GM21367 (cell line): Measurements from ENCODE around the gene KLF11.

Experiments used
- ATAC-seq: cut with Tn5 transposase; IDR thresholded peaks from one replicate; pipeline ENCODE4 v1.9.1; 2021; ENCODE audit not compliant: unreplicated experiment

KLF11 gene

GRCh38 chr2:10061221-10061925 is 18.0 kb downstream of the KLF11 start:
- ATAC-seq, result no peak

GRCh38 chr2:10062931-10063365 is 19.6 kb downstream of the KLF11 start:
- ATAC-seq, result no peak

GRCh38 chr2:10063566-10063965 is 20.2 kb downstream of the KLF11 start:
- no peak for ATAC-seq

- no peak for ATAC-seq
These were observed 21.8 kb downstream of the KLF11 start for GRCh38 chr2:10064932-10065772.

- no peak for ATAC-seq
These were observed 22.4 kb downstream of the KLF11 start for GRCh38 chr2:10065773-10066055.

GRCh38 chr2:10067330-10067729 is 24.0 kb downstream of the KLF11 start:
- no peak for ATAC-seq

- ATAC-seq, result no peak
These were observed 24.5 kb downstream of the KLF11 start for GRCh38 chr2:10067881-10068280.

GRCh38 chr2:10071176-10071575 is 27.8 kb downstream of the KLF11 start:
- no peak for ATAC-seq

GRCh38 chr2:10071595-10071994 is 28.2 kb downstream of the KLF11 start:
- no peak for ATAC-seq

GRCh38 chr2:10072656-10073480 is 29.5 kb downstream of the KLF11 start:
- no peak for ATAC-seq

GRCh38 chr2:10073706-10074105 is 30.4 kb downstream of the KLF11 start:
- ATAC-seq, result no peak

- no peak for ATAC-seq
These were observed 31.8 kb downstream of the KLF11 start for GRCh38 chr2:10075101-10075500.

- no peak for ATAC-seq
These were observed 32.3 kb downstream of the KLF11 start for GRCh38 chr2:10075571-10076209.

- no peak for ATAC-seq
These were observed 33.2 kb downstream of the KLF11 start for GRCh38 chr2:10076511-10076910.

GRCh38 chr2:10076988-10077527 is 33.7 kb downstream of the KLF11 start:
- no peak for ATAC-seq

GRCh38 chr2:10078001-10078400 is 34.7 kb downstream of the KLF11 start:
- ATAC-seq, result no peak

GRCh38 chr2:10078704-10079265 is 35.4 kb downstream of the KLF11 start:
- no peak for ATAC-seq

- ATAC-seq, result no peak
These were observed 36.0 kb downstream of the KLF11 start for GRCh38 chr2:10079266-10079869.

GRCh38 chr2:10079870-10080535 is 36.7 kb downstream of the KLF11 start, which contains the start of gene CYS1:
Gene CYS1, minus strand, starts transcription at chr2:10080411. Its CDS starts 188 bp downstream, at chr2:10080223.
- no peak for ATAC-seq
